GM19324 (cell line): ENCODE data around the gene DTD2.
"Not testable (repeated sequence)": the region's sequence is repeated elsewhere in the genome, so short reads cannot be mapped to it uniquely, and the experiment has no call there.

Source experiments
- ATAC-seq: cut with Tn5 transposase; IDR thresholded peaks from one replicate; pipeline ENCODE4 v1.9.1; 2021; ENCODE audit warnings: mild to moderate bottlenecking, moderate library complexity; ENCODE audit not compliant: unreplicated experiment, low FRiP score

DTD2 gene

DNA sequence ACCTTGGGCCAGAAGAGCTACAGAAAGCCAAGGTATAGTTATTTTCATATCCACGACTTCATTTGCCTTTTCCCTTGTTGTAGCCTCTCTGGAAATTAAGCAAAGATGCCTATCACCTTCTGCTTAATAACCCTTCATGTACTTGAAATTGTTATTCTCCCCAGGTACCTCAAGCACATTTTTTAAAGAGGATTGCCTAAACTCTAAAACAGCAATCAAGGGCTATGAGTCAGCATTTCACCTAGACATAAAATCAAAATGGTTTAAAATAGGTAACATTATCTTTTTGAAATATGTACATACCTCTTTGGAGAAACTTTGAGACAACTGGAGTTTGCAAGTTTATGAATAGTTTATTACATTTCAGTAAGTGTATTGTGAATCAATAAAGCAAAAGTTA lies 11.6 kb downstream of the DTD2 start:
- ATAC-seq, result no peak

DNA sequence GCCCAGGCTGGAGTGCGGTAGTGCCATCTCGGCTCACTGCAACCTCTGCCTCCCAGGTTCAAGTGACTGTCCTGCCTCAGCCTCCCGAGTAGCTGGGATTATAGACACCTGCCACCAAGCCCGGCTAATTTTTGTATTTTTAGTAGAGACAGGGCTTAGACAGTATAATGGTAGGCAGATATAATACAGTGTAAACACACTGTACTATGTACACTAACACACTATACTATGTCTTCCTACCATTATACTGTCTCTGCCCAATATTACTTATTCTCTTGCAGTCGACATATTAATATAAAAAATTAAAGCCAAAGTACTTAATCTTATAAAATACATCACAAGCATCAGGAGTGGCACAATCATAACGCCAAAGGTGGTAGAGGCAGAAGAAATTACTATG lies 15.0 kb downstream of the DTD2 start:
- no peak for ATAC-seq

DNA sequence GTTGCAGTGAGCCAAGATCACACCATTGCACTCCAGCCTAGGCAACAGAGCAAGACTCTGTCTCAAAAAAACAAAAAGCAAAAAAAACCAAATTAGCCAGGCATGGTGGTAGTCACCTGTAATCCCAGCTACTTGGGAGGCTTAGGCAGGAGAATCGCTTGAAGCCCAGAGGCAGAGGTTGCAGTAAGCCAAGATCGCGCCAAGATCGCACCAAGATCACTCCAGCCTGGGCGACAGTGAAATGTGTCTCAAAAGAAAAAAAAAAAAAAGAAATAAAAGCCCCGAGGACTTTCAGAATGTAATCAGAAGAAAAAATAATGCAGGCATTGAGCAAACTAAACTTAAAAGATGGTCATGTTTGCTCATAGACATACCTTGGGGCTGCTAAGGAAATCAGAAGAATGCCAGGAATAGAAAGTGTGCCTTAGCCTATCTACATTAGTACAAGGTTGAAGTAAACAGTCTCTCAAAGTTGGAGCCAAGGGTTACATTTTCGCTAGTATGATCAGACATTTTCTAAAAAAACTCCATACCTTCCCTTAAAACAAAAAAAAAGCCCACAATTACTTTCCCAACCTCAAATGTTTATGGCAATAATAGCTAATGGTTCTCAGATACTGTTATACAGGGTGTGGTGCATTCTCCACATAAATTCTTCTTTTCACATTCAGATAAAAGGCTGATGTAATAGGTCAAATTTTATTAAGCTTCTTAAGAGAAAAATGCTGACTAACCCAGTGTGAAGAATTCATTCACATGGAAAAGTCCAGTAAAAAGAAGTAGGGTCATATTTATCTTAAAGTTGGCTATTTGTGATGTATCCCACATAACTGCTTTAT lies 15.8 kb downstream of the DTD2 start:
- ATAC-seq, result no peak

DNA sequence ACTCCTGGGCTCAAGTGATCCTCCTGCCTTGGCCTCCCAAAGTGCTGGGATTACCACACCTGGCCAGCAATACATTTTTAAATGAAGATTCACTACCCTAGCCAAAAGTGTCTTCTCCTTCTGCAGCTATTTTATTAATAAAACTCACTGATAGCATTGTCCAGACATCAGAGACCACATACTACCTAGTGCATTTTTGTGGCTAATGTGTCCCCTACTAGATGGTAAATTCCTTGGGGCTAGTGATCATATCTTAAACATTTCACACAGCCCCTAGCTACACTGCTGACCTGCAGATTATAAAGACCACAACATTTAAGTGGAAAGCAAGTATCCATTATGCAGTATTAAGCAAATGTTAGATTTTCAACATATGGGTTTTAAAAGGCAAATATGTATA lies 17.0 kb downstream of the DTD2 start:
- no peak for ATAC-seq

DNA sequence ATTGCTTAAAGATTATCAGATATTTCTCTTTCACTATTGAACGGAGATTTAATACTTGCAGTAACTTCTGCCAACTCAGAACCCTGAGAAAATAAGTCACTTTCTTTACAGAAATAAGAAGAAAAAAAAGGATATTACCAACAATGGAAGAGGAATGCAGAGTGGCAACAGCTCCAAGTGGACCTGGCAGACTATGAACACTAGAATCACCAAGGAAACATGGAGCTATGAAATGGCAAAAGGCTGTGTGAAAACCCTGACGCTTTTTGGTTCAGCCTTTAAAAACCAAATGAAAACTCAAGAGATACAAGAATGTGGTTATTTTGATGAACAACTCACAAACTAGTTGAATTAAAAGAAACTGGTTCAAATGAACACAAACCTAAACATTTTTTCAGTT lies 17.7 kb downstream of the DTD2 start:
- no peak for ATAC-seq

DNA sequence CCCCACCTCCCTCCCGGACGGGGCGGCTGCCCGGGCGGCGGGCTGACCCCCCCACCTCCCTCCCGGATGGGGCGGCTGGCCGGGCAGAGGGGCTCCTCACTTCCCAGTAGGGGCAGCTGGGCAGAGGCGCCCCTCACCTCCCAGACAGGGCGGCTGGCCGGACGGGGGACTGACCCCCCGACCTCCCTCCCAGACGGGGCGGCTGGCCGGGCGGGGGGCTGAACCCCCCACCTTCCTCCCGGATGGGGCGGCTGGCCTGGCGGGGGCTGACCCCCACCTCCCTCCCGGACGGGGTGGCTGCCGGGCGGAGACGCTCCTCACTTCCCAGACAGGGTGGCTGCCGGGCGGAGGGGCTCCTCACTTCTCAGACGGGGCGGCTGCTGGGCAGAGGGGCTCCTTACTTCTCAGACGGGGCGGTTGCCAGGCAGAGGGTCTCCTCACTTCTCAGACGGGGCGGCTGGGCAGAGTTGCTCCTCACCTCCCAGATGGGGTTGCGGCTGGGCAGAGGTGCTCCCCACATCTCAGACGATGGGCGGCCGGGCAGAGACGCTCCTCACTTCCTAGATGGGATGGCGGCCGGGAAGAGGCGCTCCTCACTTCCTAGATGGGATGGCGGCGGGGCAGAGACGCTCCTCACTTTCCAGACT lies 20.1 kb downstream of the DTD2 start:
- ATAC-seq, result not testable (repeated sequence)

DNA sequence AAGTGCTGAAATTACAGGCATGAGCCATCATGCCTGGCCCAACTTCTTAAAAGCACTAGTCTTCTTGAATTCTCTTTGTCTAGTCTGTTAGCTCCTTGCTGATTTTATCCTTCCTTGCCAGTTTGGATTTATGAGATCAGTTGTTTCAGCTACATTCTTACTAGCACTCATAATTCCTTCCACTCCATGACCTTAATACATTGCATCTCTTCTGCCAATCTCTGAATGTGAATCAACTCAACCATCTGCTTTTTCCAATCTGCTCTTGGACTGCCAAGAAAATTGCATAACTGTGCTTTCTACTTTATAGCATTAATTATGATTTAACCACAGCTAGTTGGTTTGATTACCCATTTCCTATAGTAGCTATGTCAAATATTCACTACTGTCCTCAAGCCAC lies 22.0 kb downstream of the DTD2 start:
- ATAC-seq, result no peak

DNA sequence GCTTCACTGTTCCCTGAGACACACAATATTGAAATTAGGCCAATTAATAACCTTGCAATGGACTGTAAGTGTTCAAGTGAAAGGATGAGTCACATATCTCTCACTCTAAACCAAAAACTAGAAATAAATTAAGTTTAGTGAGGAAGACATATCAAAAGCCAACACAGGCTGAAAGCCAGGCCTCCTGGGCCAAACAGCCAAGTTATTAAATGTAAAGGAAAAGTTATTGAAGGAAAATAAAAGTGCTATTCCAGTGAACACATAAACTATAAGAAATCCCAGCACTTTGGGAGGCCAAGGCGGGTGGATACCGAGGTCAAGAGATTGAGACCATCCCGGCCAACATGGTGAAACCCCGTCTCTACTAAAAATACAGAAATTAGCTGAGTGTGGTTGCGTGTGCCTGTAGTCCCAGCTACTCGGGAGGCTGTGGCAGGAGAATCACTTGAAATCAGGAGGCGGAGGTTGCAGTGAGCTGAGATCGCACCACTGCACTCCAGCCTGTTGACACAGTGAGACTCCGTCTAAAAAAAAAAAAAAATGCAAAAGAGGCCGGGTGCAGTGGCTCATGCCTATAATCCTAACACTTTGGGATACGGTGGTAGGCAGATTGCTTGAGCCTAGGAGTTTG lies 26.6 kb downstream of the DTD2 start:
- ATAC-seq, result no peak

DNA sequence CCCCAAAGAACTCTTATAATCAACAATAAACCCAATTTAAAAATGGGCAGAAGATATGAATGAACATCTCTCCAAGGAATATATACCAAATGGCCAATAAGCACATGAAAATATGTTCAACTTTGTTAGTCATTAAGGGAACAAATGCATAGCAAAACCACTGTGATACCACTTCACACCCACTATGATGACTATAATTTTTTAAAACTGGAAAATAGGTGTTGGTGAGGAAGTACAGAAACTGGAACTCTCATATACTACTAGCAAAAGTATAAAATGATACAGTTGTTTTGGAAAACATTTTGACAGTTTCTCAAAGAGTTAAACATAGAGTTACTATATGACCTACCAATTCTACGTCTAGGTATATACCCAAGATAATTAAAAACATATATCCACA lies 27.5 kb downstream of the DTD2 start:
- ATAC-seq, result no peak

DNA sequence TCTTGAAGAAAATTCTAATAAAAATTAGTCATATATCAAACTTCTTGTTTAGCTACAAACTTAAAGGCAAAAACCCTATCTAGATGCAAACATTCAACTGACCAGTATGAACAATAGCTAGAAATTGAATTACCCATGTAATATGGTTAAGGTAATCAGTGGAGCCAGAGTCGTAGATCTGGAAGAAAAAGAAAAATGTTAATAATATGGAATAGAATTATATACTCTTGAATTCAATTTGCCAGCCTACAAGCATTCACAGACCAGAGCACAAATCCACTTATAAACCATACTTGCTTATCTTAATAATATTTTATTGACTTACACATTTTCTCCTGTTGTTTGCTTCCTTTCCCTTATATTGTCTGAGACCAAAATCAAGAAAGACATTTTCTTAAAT lies 29.3 kb downstream of the DTD2 start:
- ATAC-seq, result no peak

DNA sequence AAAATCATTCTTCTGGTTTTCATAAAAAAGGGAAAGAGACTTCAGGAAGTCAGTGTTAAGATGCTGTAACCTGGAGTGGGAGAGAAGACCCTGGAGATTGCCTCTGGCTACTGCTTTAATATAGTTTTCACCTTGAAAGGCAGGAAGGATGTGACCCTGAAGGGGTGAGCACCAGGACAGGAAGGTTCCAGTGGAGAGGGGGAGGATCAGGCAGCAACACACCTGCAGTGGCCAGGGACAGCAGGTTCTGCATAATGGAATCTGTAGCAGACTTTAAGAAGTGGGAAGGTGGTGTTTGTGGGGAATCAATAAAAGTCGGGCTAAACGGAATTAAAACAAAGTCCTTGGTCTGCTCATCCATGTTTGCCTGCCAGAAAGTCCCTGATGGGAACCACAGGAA lies 30.6 kb downstream of the DTD2 start:
- no peak for ATAC-seq

DNA sequence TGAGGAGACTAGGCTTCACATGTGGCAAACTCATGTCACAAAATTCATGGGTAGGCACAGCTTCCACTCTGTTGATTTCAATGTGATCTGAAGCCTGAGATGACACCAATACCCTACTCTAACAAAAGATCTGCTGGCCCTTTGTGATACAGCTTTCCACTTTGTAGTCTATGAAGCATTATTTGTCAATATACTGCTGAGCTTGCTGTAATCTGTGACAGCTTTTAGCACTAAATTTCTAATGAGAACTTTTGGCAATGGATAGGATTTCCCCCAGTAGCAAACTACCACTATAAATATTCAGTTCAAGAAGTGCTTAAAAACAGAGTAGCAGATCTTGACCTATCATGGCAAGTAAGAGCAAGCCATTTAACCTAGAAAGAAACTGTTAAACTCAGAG lies 31.4 kb downstream of the DTD2 start:
- no peak for ATAC-seq

DNA sequence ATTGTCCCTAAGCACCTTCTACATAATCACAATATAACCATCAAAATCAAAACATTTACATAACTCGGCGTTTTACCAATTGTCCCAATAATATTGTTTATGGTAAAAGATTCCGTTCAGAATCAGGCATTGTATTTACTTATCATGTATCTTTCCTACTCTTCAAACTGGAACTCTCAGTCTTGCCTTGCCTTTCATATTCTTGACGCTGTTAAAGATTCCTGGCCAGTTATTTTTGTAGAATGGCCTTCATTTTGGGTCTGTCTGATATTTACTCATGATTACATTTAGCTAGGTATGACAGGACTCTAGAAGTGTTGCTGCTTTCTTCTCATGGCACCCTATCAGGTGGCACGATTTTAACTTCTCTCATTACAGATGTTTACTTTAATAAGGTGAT lies 36.1 kb downstream of the DTD2 start:
- ATAC-seq, result no peak

DNA sequence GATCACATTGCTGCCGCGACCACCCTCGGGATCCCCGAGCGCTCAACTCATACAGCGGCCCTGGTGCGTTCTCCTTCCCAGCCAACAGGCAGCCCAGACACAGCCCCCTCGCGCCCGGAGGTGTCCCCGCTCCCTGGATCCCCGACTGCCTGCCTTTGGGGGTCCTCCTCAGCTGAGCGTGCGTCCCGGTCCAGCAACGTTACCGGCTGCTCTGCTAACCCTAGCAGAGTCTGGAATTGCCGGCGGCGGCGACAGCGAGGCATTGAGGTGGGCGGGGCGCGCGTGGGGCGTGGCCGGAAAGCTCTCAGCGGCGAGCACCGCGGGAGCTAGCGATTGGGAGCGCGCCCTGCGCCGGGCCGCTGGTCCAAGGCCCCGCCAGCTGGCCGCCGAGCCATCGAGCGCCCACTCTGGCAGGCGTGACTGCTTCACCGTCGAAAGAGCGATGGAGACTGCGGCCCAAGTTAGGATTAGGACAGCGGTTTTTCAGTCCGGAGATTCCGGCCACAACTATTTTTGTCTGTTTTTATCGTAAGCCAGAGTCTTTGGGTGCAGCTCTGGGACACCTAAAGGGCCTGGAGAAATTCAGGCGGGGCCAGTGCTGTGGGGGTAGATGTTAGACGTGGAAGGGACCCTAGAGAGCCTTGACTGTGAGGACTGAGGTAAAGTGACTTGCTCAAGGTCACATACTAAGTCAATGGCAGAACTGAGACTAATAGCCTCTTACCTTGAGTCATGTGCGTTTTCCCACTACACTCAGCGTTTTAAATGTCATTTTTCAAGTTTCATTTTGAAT lies 36.8 kb downstream of the DTD2 start, which contains the start of gene HEATR5A:
TSS of gene HEATR5A (minus strand) at position 232 of the 793 bp plus-strand sequence. CDS start 17,575 bp downstream, outside the sequence.
- ATAC-seq, result peak; percentile 98

DNA sequence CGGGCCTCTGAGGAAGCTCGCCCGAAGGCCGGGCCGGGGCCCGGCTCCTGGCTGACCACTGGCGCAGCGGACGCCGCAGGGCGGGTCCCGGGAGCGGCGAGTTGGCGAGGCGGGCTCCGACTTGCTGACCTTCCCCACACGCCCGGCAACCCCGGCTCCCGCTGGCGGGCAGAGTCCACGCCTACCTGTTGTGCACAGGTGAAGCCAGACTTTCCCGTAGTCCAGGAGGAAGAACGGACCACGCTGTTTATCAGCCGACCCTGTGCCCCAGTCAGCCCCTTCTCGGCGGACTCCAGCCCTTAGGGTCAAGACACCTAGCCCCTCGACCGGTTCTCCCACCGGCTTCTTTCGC lies 37.4 kb downstream of the DTD2 start:
- peak; percentile 37 for ATAC-seq

DNA sequence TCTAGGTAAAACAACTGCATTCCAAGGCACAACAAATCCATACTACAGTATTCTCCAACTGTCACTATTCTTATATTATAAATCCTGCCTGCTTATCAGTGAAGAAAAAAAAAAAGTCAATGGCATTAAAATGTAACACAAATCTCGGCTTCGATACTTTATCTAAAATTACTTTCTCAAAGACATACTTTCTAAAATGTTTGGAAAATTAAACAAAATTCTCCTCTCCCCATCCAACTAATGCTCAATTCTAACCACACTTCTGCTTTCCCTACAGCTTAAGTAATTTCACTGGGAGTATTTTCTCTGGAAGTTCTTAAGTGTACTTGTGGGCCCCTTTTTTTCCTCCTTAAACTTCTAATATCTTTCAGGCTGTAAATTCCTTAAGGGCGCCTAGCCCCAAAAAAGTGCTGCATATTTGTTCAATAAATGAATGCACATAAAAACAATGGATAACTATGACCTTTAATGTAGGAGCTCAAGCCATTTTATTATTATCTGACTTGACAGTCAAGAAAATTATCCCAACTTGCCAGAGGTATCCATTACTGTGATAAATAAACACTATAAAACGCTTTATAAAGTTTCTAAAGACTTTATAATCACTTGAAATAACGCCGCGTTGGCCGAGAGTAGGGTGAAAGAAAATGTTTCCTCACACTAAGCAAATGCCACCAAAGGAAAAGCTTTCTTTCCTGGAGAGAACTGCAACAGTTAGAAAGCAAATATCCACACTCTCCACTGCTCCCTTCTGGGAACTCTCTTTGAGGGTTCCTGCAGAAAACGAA lies 37.9 kb downstream of the DTD2 start:
- no peak for ATAC-seq

DNA sequence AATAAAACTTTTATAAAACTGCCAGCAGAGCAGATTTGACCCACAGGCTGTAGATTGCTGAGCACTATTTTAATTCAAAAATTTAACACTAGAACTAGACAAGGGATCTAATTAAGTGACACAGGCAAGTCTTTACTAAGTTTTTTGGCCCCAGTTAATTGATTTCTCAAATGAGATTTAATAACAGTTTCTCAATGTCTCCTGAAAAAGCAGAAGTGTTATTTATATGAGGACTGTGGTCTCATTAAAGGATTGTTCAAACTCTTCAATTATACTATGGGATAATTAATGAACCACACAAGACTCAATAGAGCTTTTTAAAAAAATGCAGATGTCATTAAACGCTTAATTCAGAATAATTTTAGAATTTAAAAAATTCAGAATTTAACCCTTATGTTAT lies 38.9 kb downstream of the DTD2 start:
- ATAC-seq, result no peak

DNA sequence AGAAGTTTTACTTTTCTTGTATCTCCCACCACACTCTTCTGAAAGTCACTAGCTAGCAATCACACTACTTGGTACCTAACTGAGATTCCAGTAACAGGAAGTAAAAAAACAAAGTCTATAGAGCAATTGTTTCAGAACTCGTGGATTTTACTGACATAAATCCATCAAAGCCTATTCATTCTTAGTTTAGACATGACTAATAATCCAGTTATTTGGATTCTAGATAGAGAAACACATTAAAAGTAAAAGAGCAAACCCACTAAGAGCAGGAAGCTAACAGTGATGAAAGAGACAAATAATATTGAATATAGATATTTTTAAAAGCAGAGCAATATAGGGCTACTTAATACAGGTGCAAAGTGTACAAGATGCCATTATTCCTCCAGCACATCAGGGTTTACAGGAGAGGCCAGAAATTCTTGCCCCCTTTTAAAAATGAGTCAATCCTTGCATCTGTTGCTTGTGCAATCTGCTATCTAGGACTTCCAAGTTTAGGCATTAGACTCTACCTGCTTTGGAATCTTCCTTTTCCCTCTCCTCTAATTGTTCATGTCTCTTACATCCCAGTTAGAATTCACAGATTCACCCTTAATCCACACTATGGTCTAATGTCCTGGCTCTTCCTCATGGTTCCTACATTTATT lies 43.0 kb downstream of the DTD2 start:
- ATAC-seq, result no peak

DNA sequence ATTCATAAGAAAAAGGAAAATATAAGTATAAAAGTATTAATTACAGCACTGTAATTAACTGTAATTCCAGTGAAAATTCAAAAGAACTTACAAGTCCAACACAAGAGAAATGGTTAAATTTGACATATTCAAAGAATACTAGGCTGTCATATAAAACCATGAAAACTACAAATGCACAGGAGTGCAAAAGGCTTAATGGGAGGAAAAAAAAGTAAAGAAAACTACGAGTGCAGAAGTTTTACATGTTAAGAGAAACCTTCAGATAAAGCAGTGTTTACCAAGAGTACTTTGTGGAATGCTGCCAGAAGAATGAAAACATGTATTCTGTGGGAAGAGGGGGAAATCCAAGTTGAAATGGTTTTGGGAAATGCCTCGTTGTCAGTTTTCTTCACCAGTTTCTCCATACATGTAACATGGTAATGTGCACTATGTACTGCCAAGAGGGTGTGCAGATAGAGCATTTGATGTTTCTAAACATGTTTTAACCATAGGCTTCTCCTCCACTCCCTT lies 46.0 kb downstream of the DTD2 start:
- no peak for ATAC-seq
